Cardiac muscle cell (in vitro differentiated cells and primary cell): Measurements from ENCODE around the gene MB. TPM values are rescaled to one million over a fixed set of nuclear protein-coding genes. Genes with fewer than 3 reads are reported as not detected.
A peak's percentile ranks its signal among the peaks of the same experiment; 100 is the strongest.

Experiments
- DNase-seq, 2 donors: peaks; one replicate each; pipeline versions ENCODE4 v3.0.0 to v3.0.0-alpha.2; 2010 to 2017; ENCODE audit warnings: low read depth in 1 of 2, low spot score in 1 of 2
- H3K27ac ChIP-seq: fragments of 200-600 bp; sonication (generic); 2 replicates; pipeline ENCODE4 v1.5.1; 2016
- H3K27me3 ChIP-seq: fragments of 200-600 bp; sonication (generic); 2 replicates; pipeline ENCODE4 v1.6.0; 2016; ENCODE audit warnings: control low read depth
- H3K36me3 ChIP-seq: fragments of 200-600 bp; sonication (generic); 2 replicates; pipeline ENCODE4 v1.5.1; 2016; ENCODE audit warnings: control low read depth
- H3K4me1 ChIP-seq: fragments of 200-600 bp; sonication (generic); 2 replicates; pipeline ENCODE4 v1.8.1; 2017; ENCODE audit warnings: low read depth, mild to moderate bottlenecking, mixed run types
- H3K4me3 ChIP-seq: fragments of 200-600 bp; sonication (generic); 2 replicates; pipeline ENCODE4 v1.5.1; 2016; ENCODE audit warnings: mild to moderate bottlenecking
- H3K9me3 ChIP-seq: fragments of 200-600 bp; sonication (generic); 2 replicates; pipeline ENCODE4 v1.5.1; 2017; ENCODE audit warnings: low read depth, mild to moderate bottlenecking, control low read depth
- CTCF ChIP-seq: IDR thresholded peaks from 2 replicates; pipeline ENCODE4 v1.5.1; 2012; ENCODE audit warnings: low read depth, mild to moderate bottlenecking, low read length
- polyA plus RNA-seq: library from polyadenylated mRNA; unstranded; fragments of >200 nt; fragmentation: Nextera tagmentation; extraction: Ambion mirVana; gene quantifications from 2 replicates; pipeline ENCODE4 v1.2.1, GENCODE V29; 2016
- total RNA-seq: library from RNA; depleted of rRNA; stranded (reverse); fragments of >200 nt; gene quantifications from 2 replicates; pipeline ENCODE4 v1.2.3, GENCODE V29; 2016

The MB gene
- total and polyA plus RNA-seq, 2 experiments from 2014 or later, result 829 to 1,065 TPM

GRCh38 chr22:35604621-35605368 lies 12.3 kb downstream of the MB start:
- no peak for TF ChIP-seq CTCF
- no peaks in the 10 kb centered on the region for H3K9me3 ChIP-seq
- no peaks in the 10 kb centered on the region for H3K27me3 ChIP-seq
- no peak overlapping the region for H3K4me3 ChIP-seq
- peak in 1 of 2 donors; percentile 49 for DNase-seq
- H3K4me1 ChIP-seq, result peaks cover 25% of the 10 kb centered on the region
- peak overlapping the region; percentile 93 for H3K27ac ChIP-seq
- H3K36me3 ChIP-seq, result peaks cover 9% of the 10 kb centered on the region

DNA sequence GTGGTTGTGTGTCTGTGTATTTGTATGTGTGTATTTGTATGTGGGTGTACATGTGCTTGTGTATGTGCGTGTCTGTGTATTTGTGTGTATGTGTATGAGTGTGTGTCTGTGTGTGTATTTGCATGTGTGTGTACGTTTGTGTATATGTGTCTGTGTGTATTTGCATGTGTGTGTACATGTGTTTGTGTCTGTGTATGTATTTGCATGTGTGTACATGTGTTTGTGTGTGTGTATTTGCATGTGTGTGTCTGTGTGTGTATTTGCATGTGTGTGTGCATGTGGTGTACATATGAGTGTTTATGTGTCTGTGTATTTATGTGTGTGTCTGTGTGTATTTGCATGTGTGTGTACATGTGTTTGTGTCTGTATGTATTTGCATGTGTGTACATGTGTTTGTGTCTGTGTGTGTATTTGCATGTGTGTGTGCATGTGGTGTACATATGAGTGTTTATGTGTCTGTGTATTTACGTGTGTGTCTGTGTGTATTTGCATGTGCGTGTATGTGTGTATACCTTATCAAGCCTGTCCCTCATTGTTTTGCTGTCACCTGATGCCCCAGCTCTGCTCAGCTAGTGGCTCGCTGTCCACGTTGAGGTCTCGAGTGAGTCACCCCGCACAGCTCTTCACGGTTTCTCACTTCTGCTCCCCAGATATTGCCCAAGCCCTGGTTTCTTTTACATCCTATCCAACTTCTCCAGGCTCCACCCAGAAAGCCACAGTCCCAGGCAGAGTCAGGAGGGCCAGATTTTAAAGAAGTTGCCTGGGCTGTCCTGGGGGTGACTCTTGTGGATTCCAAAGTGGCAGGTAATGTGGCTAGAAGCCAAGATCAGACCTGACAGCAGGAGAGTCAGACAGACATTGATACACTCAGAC lies 15.2 kb downstream of the MB start:
- Histone ChIP-seq H3K4me3 (no peak overlapping the region), H3K27me3 (no peaks in the 10 kb centered on the region), H3K4me1 (peaks cover 41% of the 10 kb centered on the region), H3K9me3 (no peaks in the 10 kb centered on the region), H3K27ac (peak overlapping the region; percentile 78), H3K36me3 (no peaks in the 10 kb centered on the region)
- TF ChIP-seq CTCF, result no peak
- peak in 1 of 2 donors; percentile 80 for DNase-seq

- H3K27ac ChIP-seq, result no peak overlapping the region
- DNase-seq, result no peak
- no peaks in the 10 kb centered on the region for H3K36me3 ChIP-seq
- no peak overlapping the region for H3K4me3 ChIP-seq
- peaks cover 42% of the 10 kb centered on the region for H3K4me1 ChIP-seq
- no peak for TF ChIP-seq CTCF
- no peaks in the 10 kb centered on the region for H3K27me3 ChIP-seq
- no peaks in the 10 kb centered on the region for H3K9me3 ChIP-seq
Observed at GRCh38 chr22:35601013-35601580, 16.0 kb downstream of the MB start.

- Histone ChIP-seq H3K9me3 (no peaks in the 10 kb centered on the region), H3K36me3 (no peaks in the 10 kb centered on the region), H3K27ac (peak overlapping the region; percentile 45), H3K27me3 (no peaks in the 10 kb centered on the region), H3K4me1 (peaks cover 43% of the 10 kb centered on the region), H3K4me3 (no peak overlapping the region)
- no peak for DNase-seq
- no peak for TF ChIP-seq CTCF
Observed at GRCh38 chr22:35600476-35600875, 16.7 kb downstream of the MB start.

DNA sequence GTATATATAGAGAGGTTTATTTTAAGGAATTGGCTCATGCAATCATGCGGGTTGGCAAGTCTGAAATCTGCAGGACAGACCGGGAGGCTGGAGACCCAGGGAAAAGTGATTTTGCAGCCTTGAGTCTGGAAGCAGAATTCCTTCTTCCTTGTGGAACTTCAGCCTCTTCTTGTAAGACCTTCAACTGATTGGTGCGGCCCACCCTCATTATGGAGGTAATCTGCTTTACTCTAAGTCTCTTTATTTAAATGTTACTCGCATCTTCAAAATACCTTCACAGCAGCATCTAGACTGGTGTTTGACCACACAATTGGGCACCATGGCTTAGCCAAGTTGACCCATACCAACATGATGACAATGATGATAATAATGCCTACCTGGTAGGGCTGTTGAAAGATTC lies 17.8 kb downstream of the MB start:
- Histone ChIP-seq H3K9me3 (no peaks in the 10 kb centered on the region), H3K27me3 (no peaks in the 10 kb centered on the region), H3K4me1 (peaks cover 32% of the 10 kb centered on the region), H3K27ac (peak overlapping the region; percentile 88), H3K4me3 (no peak overlapping the region), H3K36me3 (no peaks in the 10 kb centered on the region)
- TF ChIP-seq CTCF, result no peak
- no peak for DNase-seq
